Nephron progenitor cell (in vitro differentiated cells): ENCODE results near the gene RIPK3.

Experiments used
- DNase-seq: peaks from one replicate; pipeline ENCODE4 v3.0.0; 2021
- H3K27ac Mint-ChIP-seq: 2 replicates; pipeline ENCODE4 v1.8.0; 2021; ENCODE audit warnings: mild to moderate bottlenecking, moderate library complexity, mixed read lengths
- H3K27me3 Mint-ChIP-seq: 2 replicates; pipeline ENCODE4 v1.8.0; 2021; ENCODE audit warnings: mild to moderate bottlenecking, low read depth, mixed read lengths; ENCODE audit not compliant: poor library complexity
- H3K36me3 Mint-ChIP-seq: 2 replicates; pipeline ENCODE4 v1.8.0; 2021; ENCODE audit warnings: low read depth, mixed read lengths
- H3K4me1 Mint-ChIP-seq: 2 replicates; pipeline ENCODE4 v1.8.0; 2021; ENCODE audit warnings: mixed read lengths
- H3K4me3 Mint-ChIP-seq: 2 replicates; pipeline ENCODE4 v1.8.0; 2021; ENCODE audit warnings: mild to moderate bottlenecking, moderate library complexity, mixed read lengths
- H3K9me3 Mint-ChIP-seq: 2 replicates; pipeline ENCODE4 v1.8.0; 2021; ENCODE audit warnings: mild to moderate bottlenecking, moderate library complexity, mixed read lengths
- CTCF ChIP-seq: fragments of 200-600 bp; sonication (generic); IDR thresholded peaks from 2 replicates; pipeline ENCODE4 v1.5.0; 2021; ENCODE audit warnings: antibody characterized with exemption

Gene RIPK3

GRCh38 chr14:24293525-24293924 lies 46.3 kb downstream of the RIPK3 start:
- Mint-ChIP-seq H3K9me3 (no peaks in the 10 kb centered on the region), H3K4me1 (peaks cover 21% of the 10 kb centered on the region), H3K27ac (no peak overlapping the region), H3K36me3 (peaks cover 10% of the 10 kb centered on the region), H3K27me3 (no peaks in the 10 kb centered on the region), H3K4me3 (no peak overlapping the region)
- TF ChIP-seq CTCF, result no peak
- DNase-seq, result no peak

GRCh38 chr14:24292118-24292807 lies 47.5 kb downstream of the RIPK3 start:
- DNase-seq, result no peak
- Mint-ChIP-seq H3K9me3 (no peaks in the 10 kb centered on the region), H3K36me3 (peaks cover 10% of the 10 kb centered on the region), H3K27me3 (no peaks in the 10 kb centered on the region), H3K27ac (no peak overlapping the region), H3K4me3 (no peak overlapping the region), H3K4me1 (peaks cover 22% of the 10 kb centered on the region)
- TF ChIP-seq CTCF, result no peak

DNA sequence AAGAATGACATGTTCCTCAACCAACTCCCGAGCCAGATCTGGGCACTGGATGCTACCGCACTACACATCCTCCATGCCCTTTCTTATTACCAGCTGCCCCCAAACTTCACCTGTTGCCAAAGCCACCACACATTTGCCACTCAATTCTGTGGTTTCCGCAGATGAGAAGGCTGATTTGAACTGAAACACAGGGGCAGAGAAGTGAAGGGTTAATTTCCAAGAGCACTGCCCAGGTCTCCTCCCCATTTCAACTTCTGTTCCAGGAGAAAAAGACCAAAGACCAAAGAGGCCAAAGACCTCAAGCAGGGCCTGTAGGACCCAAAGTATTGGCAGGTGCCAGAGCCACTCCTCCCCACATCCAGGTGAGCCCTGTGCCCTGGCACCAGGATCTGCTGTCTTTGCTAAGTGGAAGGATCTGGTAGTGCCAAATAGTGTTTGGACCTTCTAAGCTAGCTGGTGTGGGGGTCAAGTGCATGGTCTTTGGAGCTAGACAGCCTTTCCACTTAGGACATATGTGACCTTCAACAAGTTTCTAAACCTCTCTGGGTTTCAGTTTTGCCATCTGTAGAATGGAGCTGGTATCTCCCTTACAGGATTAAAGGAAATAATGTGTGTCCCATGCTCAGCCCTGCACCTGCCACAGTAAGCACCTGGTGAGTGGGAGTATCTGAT lies 48.2 kb downstream of the RIPK3 start:
- no peaks in the 10 kb centered on the region for H3K9me3 Mint-ChIP-seq
- peaks cover 17% of the 10 kb centered on the region for H3K4me1 Mint-ChIP-seq
- TF ChIP-seq CTCF, result no peak
- H3K27me3 Mint-ChIP-seq, result no peaks in the 10 kb centered on the region
- no peak for DNase-seq
- no peak overlapping the region for H3K4me3 Mint-ChIP-seq
- peaks cover 10% of the 10 kb centered on the region for H3K36me3 Mint-ChIP-seq
- no peak overlapping the region for H3K27ac Mint-ChIP-seq

DNA sequence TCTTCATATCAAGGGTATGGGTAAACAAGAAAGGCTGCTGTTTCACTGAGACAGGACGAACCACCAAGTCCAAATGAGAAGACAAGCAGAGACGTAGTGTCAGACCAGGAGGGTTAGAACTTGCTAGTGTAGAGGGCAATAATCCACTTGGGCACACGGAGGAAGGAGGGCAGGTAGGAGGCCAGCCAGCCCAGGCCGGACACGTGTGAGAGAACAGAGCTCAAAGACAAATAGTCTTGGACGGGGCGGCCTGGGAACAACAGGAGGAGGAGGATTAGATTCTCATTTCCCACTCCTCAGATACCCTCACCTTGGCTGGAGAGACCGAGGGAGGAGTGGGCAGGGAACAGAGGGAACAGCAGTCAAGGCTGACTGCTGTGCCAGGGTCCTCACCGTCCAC lies 49.0 kb downstream of the RIPK3 start:
- no peaks in the 10 kb centered on the region for H3K9me3 Mint-ChIP-seq
- no peak overlapping the region for H3K4me3 Mint-ChIP-seq

GRCh38 chr14:24289649-24290280 lies 50.0 kb downstream of the RIPK3 start:
- no peaks in the 10 kb centered on the region for H3K27me3 Mint-ChIP-seq
- no peak for TF ChIP-seq CTCF
- no peaks in the 10 kb centered on the region for H3K9me3 Mint-ChIP-seq
- peaks cover 6% of the 10 kb centered on the region for H3K36me3 Mint-ChIP-seq
- DNase-seq, result no peak
- peaks cover 10% of the 10 kb centered on the region for H3K4me1 Mint-ChIP-seq
- H3K27ac Mint-ChIP-seq, result peak overlapping the region; percentile 48
- H3K4me3 Mint-ChIP-seq, result no peak overlapping the region

More for the DNA sequence above, 49.0 kb downstream of the RIPK3 start:
- DNase-seq, result no peak
- Mint-ChIP-seq H3K36me3 (peaks cover 10% of the 10 kb centered on the region), H3K27ac (no peak overlapping the region), H3K27me3 (no peaks in the 10 kb centered on the region), H3K4me1 (peaks cover 10% of the 10 kb centered on the region)
- no peak for TF ChIP-seq CTCF
